ENCODE results near the gene CANT1. TPM values are rescaled to one million over a fixed set of nuclear protein-coding genes. Genes with fewer than 3 reads are reported as not detected.

CANT1 gene
- total RNA-seq, 1 experiment from 2014 or later, result 97.1 TPM

DNA sequence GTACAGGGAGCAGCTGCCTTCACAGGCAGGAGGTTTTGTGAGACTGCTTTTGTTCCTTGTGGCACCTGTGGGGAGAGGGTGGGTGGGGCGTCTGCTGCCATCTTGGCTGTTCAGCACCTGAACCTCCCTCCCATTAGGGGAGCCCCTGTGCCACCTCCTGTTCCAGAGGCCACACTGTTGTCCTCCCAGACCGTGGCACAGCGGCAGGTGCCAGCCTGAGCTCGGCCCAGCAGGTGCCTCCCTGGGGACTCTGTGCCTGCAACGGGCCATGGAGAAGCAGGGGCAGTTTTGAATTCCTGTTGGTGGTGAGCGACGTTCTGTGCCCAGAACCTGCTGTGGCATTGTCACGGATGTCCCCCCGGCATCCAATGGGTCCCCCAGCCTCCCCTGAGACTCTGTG is 39.7 kb downstream of the CANT1 start:
- Histone ChIP-seq H3K27ac (ENCODE audit: low read depth, low read length) (no peak overlapping the region; the same call in 1 of the 2 replicates), H2AFZ (ENCODE audit: low read depth, low read length, poor library complexity, severe bottlenecking) (no peak overlapping the region), H3K4me2 (ENCODE audit: low read length) (no peak overlapping the region), H3K4me3 (replicated peaks in 1 of 2; ENCODE audit: low read depth in 1 of 2, low read length in 2 of 2) (no peak overlapping the region), H3K9ac (ENCODE audit: low read length) (no peak overlapping the region), H3K36me3 (ENCODE audit: control insufficient read depth in 1 of 2, insufficient read depth in 2 of 2, low read length in 2 of 2) (peaks cover 16 to 31% of the 10 kb centered on the region in 2 experiments; a peak in 3 of 4 replicates), H3K27me3 (ENCODE audit: insufficient read depth, low read length) (no peaks in the 10 kb centered on the region), H3K9me2 (ENCODE audit: insufficient read depth) (no peaks in the 10 kb centered on the region), H4K20me1 (ENCODE audit: insufficient read depth) (no peaks in the 10 kb centered on the region), H3K4me1 (ENCODE audit: control insufficient read depth in 1 of 2, insufficient read depth in 2 of 2, low read length in 2 of 2) (peaks cover 0 to 18% of the 10 kb centered on the region in 2 experiments; a peak in 2 of 4 replicates), H3K9me3 (ENCODE audit: control insufficient read depth in 1 of 2, insufficient read depth in 1 of 2, low read depth in 1 of 2, low read length in 2 of 2) (no peaks in the 10 kb centered on the region), H3K79me2 (ENCODE audit: insufficient read depth, low read length) (peaks cover 12% of the 10 kb centered on the region; the same call in 1 of the 2 replicates)
- ChIA-PET RAD21 (ENCODE audit: low non-redundant PET in 1 of 2, low total read pairs in 2 of 2, uncharacterized antibody in 2 of 2, unreplicated experiment in 2 of 2) (interaction anchor here in 1 of 2 experiments (3.1 kb wide), 1 partner anchor 104 kb away, joined by 14 read pairs; no protein-coding TSS in a partner anchor), CTCF (no interaction called here), POLR2A (no interaction called here)
- TF ChIP-seq, protein P1, sequence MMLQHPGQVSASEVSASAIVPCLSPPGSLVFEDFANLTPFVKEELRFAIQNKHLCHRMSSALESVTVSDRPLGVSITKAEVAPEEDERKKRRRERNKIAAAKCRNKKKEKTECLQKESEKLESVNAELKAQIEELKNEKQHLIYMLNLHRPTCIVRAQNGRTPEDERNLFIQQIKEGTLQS (IDR thresholded peaks at IDR 0.05), result no peak
- no TSS peak for BruUV-seq (replicated peaks)
- ATAC-seq, result no peak
- no peak for DNase-seq (ENCODE audit: low read depth, low spot score)
- intact Hi-C loops (cut with micrococcal nuclease), result loop anchor here (2.0 kb wide), 1 partner anchor 473 kb away; no protein-coding TSS in a partner anchor

DNA sequence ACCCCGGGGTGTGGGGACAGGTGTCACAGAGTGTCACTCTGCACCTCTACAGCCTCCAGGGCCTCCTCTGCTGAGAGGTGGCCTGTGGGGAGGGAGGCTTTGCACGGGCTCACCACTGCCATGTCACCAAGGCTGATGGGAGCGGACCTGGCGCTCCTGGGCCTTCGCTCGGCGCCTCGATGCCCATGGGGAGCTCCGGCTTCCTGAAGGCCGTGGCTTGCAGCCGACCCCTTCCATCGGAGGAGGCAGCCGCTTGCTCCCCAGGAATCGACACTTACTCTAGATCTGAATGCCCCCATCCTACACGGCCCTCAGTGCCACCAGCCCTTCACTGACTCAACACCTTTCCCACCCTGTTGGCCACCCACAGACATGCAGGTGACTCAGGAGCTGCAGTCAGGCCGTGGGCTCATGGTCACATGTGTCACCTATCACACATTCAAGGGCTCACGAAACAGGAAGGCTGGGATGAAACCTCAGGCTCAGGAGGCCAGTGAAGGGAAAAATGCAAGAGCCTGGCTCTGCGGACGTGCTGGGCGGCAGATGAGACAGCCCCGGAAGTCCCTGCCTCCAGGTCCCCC is 41.7 kb downstream of the CANT1 start:
- no peaks in the 10 kb centered on the region for H3K27me3 ChIP-seq (ENCODE audit: insufficient read depth, low read length)
- no peak for ATAC-seq
- RAD21 ChIA-PET (ENCODE audit: low non-redundant PET in 1 of 2, low total read pairs in 2 of 2, uncharacterized antibody in 2 of 2, unreplicated experiment in 2 of 2), result no interaction called here
- POLR2A ChIA-PET, result no interaction called here
- H3K79me2 ChIP-seq (ENCODE audit: insufficient read depth, low read length), result peaks cover 12% of the 10 kb centered on the region; the same call in 1 of the 2 replicates
- H3K4me1 ChIP-seq (ENCODE audit: control insufficient read depth in 1 of 2, insufficient read depth in 2 of 2, low read length in 2 of 2), result peaks cover 5 to 22% of the 10 kb centered on the region in 2 experiments; a peak in 3 of 4 replicates
- no peaks in the 10 kb centered on the region for H3K9me3 ChIP-seq (ENCODE audit: control insufficient read depth in 1 of 2, insufficient read depth in 1 of 2, low read depth in 1 of 2, low read length in 2 of 2)
- no peaks in the 10 kb centered on the region for H4K20me1 ChIP-seq (ENCODE audit: insufficient read depth)
- BruUV-seq (replicated peaks), result no TSS peak
- H3K4me3 ChIP-seq (replicated peaks in 1 of 2; ENCODE audit: low read depth in 1 of 2, low read length in 2 of 2), result no peak overlapping the region
- no peak overlapping the region for H3K4me2 ChIP-seq (ENCODE audit: low read length)
- H3K27ac ChIP-seq (ENCODE audit: low read depth, low read length), result no peak overlapping the region
- no peaks in the 10 kb centered on the region for H3K9me2 ChIP-seq (ENCODE audit: insufficient read depth)
- DNase-seq (ENCODE audit: low read depth, low spot score), result no peak
- intact Hi-C loops (cut with micrococcal nuclease), result no loop called here
- H2AFZ ChIP-seq (ENCODE audit: low read depth, low read length, poor library complexity, severe bottlenecking), result no peak overlapping the region
- peaks cover 11 to 21% of the 10 kb centered on the region in 2 experiments; a peak in 2 of 4 replicates for H3K36me3 ChIP-seq (ENCODE audit: control insufficient read depth in 1 of 2, insufficient read depth in 2 of 2, low read length in 2 of 2)
- CTCF ChIA-PET, result interaction anchor here (1.7 kb wide), 1 partner anchor 102 kb away, joined by 7 read pairs; no protein-coding TSS in a partner anchor
- H3K9ac ChIP-seq (ENCODE audit: low read length), result no peak overlapping the region
- TF ChIP-seq SIN3A (IDR thresholded peaks at IDR 0.05; ENCODE audit: low read depth), result no peak
- TF ChIP-seq JUND (IDR thresholded peaks at IDR 0.05), result no peak
- no peak for TF ChIP-seq CBX3 (IDR thresholded peaks at IDR 0.05; ENCODE audit: low read depth)
- TF ChIP-seq ZBTB33 (IDR thresholded peaks at IDR 0.05; ENCODE audit: extremely low read depth, insufficient replicate concordance, low read length), result no peak
- no peak for TF ChIP-seq RAD21 (IDR thresholded peaks at IDR 0.05; ENCODE audit: low read depth)
- no peak for TF ChIP-seq EZH2 (IDR thresholded peaks at IDR 0.05)
- no peak for TF ChIP-seq EGR1 (IDR thresholded peaks at IDR 0.05; ENCODE audit: low read depth)
- no peak for TF ChIP-seq CEBPB (IDR thresholded peaks at IDR 0.05; ENCODE audit: low read depth)
- TF ChIP-seq EZH2phosphoT487 (IDR thresholded peaks at IDR 0.05; ENCODE audit: borderline replicate concordance), result no peak
- no peak for TF ChIP-seq ELF1 (IDR thresholded peaks at IDR 0.05; ENCODE audit: borderline replicate concordance, low read depth)
- no peak for TF ChIP-seq MAX (IDR thresholded peaks at IDR 0.05)
- no peak for TF ChIP-seq FOSL1 (IDR thresholded peaks at IDR 0.05; ENCODE audit: low read depth)
- TF ChIP-seq, protein P2, sequence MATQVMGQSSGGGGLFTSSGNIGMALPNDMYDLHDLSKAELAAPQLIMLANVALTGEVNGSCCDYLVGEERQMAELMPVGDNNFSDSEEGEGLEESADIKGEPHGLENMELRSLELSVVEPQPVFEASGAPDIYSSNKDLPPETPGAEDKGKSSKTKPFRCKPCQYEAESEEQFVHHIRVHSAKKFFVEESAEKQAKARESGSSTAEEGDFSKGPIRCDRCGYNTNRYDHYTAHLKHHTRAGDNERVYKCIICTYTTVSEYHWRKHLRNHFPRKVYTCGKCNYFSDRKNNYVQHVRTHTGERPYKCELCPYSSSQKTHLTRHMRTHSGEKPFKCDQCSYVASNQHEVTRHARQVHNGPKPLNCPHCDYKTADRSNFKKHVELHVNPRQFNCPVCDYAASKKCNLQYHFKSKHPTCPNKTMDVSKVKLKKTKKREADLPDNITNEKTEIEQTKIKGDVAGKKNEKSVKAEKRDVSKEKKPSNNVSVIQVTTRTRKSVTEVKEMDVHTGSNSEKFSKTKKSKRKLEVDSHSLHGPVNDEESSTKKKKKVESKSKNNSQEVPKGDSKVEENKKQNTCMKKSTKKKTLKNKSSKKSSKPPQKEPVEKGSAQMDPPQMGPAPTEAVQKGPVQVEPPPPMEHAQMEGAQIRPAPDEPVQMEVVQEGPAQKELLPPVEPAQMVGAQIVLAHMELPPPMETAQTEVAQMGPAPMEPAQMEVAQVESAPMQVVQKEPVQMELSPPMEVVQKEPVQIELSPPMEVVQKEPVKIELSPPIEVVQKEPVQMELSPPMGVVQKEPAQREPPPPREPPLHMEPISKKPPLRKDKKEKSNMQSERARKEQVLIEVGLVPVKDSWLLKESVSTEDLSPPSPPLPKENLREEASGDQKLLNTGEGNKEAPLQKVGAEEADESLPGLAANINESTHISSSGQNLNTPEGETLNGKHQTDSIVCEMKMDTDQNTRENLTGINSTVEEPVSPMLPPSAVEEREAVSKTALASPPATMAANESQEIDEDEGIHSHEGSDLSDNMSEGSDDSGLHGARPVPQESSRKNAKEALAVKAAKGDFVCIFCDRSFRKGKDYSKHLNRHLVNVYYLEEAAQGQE (IDR thresholded peaks at IDR 0.05; ENCODE audit: low read depth), result no peak
- TF ChIP-seq POLR2AphosphoS5 (IDR thresholded peaks at IDR 0.05; ENCODE audit: low read depth, low read length), result no peak; the same call in 1 of the 2 replicates
- TF ChIP-seq ZFX (IDR thresholded peaks at IDR 0.05), result no peak

Data from HCT116 (cell line).